PFSK-1 (cell line): ENCODE results near the gene MAGI2.

Source experiments
- FOXP2 ChIP-seq: optimal IDR thresholded peaks from 2 replicates; pipeline ENCODE3; 2011; ENCODE audit warnings: borderline replicate concordance, control low read depth, inconsistent platforms; ENCODE audit not compliant: insufficient read depth; ENCODE audit errors: extremely low read length, extremely low read depth
- POLR2AphosphoS5 ChIP-seq: IDR thresholded peaks from 2 replicates; pipeline ENCODE4 v1.6.1; 2012; ENCODE audit warnings: low read depth, mild to moderate bottlenecking, control low read depth, low read length, moderate library complexity
- SIN3A ChIP-seq: IDR thresholded peaks from 2 replicates; pipeline ENCODE4 v1.6.1; 2012; ENCODE audit warnings: mild to moderate bottlenecking, low read length, moderate library complexity, borderline replicate concordance; ENCODE audit not compliant: insufficient read depth
- TAF1 ChIP-seq: IDR thresholded peaks from 2 replicates; pipeline ENCODE4 v1.6.1; 2012; ENCODE audit warnings: low read length, control low read depth, borderline replicate concordance; ENCODE audit not compliant: insufficient read depth
- TF ChIP-seq, protein P1 (sequence below), 2 experiments: IDR thresholded peaks; 2 replicates each; pipeline versions ENCODE4 v1.6.1 to v1.8.0; 2011 to 2012; ENCODE audit warnings: low read depth in 2 of 2, low read length in 2 of 2, control low read depth in 1 of 2, inconsistent platforms in 1 of 2, mild to moderate bottlenecking in 1 of 2, moderate library complexity in 1 of 2; ENCODE audit not compliant: insufficient read depth in 1 of 2

MAGI2 gene

DNA sequence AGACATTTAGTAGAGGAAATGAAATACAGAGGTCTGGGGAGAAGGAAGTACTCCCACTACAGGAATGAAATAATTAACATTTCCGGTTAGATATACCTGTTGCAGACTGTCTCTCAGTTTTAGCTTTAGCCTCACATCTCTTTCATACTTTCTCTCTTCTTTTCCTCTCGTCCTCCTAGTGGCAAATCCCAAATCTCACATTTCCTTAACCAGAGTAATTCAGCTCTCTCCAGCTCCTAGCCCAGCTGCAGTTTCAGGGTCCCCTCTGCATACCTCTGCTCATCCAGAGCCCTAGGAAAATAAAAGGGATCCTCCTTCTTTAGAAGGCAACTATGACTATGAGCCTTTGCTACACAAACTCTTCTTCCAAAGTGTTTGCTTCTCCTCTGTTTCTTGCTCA is 1011.7 kb downstream of the MAGI2 start:
- TF ChIP-seq, protein P1, sequence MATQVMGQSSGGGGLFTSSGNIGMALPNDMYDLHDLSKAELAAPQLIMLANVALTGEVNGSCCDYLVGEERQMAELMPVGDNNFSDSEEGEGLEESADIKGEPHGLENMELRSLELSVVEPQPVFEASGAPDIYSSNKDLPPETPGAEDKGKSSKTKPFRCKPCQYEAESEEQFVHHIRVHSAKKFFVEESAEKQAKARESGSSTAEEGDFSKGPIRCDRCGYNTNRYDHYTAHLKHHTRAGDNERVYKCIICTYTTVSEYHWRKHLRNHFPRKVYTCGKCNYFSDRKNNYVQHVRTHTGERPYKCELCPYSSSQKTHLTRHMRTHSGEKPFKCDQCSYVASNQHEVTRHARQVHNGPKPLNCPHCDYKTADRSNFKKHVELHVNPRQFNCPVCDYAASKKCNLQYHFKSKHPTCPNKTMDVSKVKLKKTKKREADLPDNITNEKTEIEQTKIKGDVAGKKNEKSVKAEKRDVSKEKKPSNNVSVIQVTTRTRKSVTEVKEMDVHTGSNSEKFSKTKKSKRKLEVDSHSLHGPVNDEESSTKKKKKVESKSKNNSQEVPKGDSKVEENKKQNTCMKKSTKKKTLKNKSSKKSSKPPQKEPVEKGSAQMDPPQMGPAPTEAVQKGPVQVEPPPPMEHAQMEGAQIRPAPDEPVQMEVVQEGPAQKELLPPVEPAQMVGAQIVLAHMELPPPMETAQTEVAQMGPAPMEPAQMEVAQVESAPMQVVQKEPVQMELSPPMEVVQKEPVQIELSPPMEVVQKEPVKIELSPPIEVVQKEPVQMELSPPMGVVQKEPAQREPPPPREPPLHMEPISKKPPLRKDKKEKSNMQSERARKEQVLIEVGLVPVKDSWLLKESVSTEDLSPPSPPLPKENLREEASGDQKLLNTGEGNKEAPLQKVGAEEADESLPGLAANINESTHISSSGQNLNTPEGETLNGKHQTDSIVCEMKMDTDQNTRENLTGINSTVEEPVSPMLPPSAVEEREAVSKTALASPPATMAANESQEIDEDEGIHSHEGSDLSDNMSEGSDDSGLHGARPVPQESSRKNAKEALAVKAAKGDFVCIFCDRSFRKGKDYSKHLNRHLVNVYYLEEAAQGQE (IDR thresholded peaks at IDR 0.05; ENCODE audit: insufficient read depth in 1 of 2, low read depth in 2 of 2, low read length in 2 of 2) = no peak
- TF ChIP-seq POLR2AphosphoS5 = no peak
- TF ChIP-seq TAF1 = no peak
- no peak for TF ChIP-seq FOXP2
- TF ChIP-seq SIN3A = no peak

DNA sequence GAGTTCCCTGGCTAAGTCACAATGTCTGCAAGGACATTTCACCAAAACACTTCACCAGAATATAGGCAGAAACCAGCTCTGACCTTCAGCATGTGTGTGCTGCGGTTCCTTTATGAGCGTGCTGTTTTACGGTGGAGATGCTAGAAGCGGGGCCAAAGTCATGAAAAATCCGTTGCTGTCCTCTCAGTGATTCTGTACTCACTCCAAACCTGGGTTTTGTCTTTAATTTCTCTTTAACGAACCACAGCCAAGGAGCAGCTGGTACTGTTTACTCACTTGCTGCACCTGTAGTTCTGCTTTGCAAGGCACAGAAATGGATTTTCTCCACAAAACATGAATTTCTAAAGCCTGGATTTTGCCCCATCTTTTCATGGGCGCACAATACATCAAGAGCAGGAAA is 1015.0 kb downstream of the MAGI2 start:
- TF ChIP-seq, protein P1 (IDR thresholded peaks at IDR 0.05; ENCODE audit: insufficient read depth in 1 of 2, low read depth in 2 of 2, low read length in 2 of 2) = no peak
- TF ChIP-seq POLR2AphosphoS5 (no peak), TAF1 (no peak), SIN3A (no peak), FOXP2 (no peak)

DNA sequence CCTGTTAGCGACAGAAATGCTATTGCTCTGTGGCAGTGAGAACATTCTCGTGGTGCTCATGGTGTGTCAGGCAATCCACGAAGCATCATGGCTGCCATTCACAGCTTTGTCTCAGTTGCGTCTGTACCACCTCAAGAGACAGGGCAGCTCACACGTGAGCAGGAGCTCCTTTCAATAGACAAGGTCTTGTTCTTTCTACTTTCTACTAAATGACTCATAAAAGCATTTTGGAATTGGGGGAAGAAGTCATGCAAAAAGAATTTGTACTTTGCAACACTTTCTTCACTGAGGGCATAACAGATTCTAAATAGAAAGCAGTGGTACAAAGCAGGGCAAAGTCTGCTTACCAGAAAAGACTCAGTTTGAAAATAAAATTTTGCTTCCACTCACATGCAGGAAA is 1016.3 kb downstream of the MAGI2 start:
- TF ChIP-seq, protein P1 (IDR thresholded peaks at IDR 0.05; ENCODE audit: insufficient read depth in 1 of 2, low read depth in 2 of 2, low read length in 2 of 2) = no peak
- TF ChIP-seq SIN3A (no peak), POLR2AphosphoS5 (no peak), FOXP2 (no peak), TAF1 (no peak)

DNA sequence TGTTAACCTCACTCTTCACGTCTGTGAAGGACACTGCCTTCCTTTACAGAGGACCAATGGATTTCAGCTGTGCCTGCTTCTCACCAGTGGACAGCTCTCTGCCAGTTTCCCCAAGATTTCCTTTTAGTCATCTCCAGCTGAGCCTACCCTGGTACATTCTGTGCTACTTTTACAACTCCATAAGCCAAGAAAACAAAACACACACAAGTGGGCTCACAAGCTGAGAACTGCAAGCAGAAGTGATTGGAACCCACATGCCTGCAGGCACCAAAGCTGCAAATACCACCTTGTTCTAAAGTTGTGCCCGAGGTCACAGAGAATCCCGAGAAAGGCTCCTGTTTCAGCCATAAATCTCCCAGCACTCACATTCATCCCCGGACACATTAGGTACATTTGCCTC is 1018.1 kb downstream of the MAGI2 start:
- TF ChIP-seq SIN3A = no peak
- TF ChIP-seq, protein P1 (IDR thresholded peaks at IDR 0.05; ENCODE audit: insufficient read depth in 1 of 2, low read depth in 2 of 2, low read length in 2 of 2) = no peak
- TF ChIP-seq FOXP2 = no peak
- TF ChIP-seq TAF1 = no peak
- TF ChIP-seq POLR2AphosphoS5 = no peak

DNA sequence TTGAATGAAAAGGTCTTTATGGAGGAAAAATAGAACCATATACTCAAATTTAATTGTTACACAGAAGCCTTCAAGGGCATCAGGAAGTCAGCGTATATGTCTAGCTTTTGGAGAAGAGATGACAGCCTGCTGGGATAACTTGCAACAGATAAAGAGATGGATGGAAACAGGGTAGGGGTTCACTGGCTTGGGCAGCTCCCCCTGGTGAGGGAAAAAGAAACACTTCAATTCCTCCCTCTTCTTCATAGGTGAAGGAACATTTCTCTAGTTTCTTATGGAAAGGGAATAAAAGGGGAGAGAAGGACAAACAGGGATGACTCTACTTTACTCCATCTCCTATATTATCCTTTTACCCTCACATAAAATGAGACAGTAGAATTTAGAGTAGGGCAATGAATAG is 1019.2 kb downstream of the MAGI2 start:
- TF ChIP-seq POLR2AphosphoS5 = no peak
- no peak for TF ChIP-seq SIN3A
- TF ChIP-seq FOXP2 = no peak
- TF ChIP-seq TAF1 = no peak
- TF ChIP-seq, protein P1 (IDR thresholded peaks at IDR 0.05; ENCODE audit: insufficient read depth in 1 of 2, low read depth in 2 of 2, low read length in 2 of 2) = no peak
